Cerebellar cortex (tissue), 1 donor: Measurements from ENCODE around the gene TOM1L2.

Source experiments
- DNase-seq: peaks from one replicate; pipeline ENCODE4 v3.0.0-alpha.2; 2015; ENCODE audit warnings: low spot score

The TOM1L2 gene

GRCh38 chr17:17807440-17807839 lies 164.8 kb downstream of the TOM1L2 start:
- DNase-seq: no peak

GRCh38 chr17:17806611-17807274 lies 165.5 kb downstream of the TOM1L2 start:
- no peak for DNase-seq

- no peak for DNase-seq
These were observed 166.2 kb downstream of the TOM1L2 start for GRCh38 chr17:17806035-17806434.

- no peak for DNase-seq
These were observed 166.6 kb downstream of the TOM1L2 start for GRCh38 chr17:17805575-17805974.

GRCh38 chr17:17804007-17804406 lies 168.2 kb downstream of the TOM1L2 start:
- no peak for DNase-seq

GRCh38 chr17:17801800-17802481 lies 170.3 kb downstream of the TOM1L2 start:
- DNase-seq: no peak

- no peak for DNase-seq
These were observed 171.6 kb downstream of the TOM1L2 start for GRCh38 chr17:17800504-17801021.

- no peak for DNase-seq
These were observed 173.5 kb downstream of the TOM1L2 start for GRCh38 chr17:17798573-17799255.

GRCh38 chr17:17798010-17798556 lies 174.1 kb downstream of the TOM1L2 start:
- DNase-seq: no peak

- DNase-seq: no peak
These were observed 174.9 kb downstream of the TOM1L2 start for GRCh38 chr17:17797119-17797809.

GRCh38 chr17:17796787-17797061 lies 175.5 kb downstream of the TOM1L2 start:
- no peak for DNase-seq

GRCh38 chr17:17795946-17796786 lies 176.0 kb downstream of the TOM1L2 start:
- DNase-seq: no peak

GRCh38 chr17:17795296-17795695 lies 176.9 kb downstream of the TOM1L2 start:
- DNase-seq: no peak

- DNase-seq: no peak
These were observed 177.8 kb downstream of the TOM1L2 start for GRCh38 chr17:17794382-17794781.
